Spleen (tissue), 11 donors: ENCODE data around the gene OR8G1. TPM values are rescaled to one million over a fixed set of nuclear protein-coding genes. Genes with fewer than 3 reads are reported as not detected.
A peak's percentile ranks its signal among the peaks of the same experiment; 100 is the strongest.
"Not testable (repeated sequence)": the region's sequence is repeated elsewhere in the genome, so short reads cannot be mapped to it uniquely, and the experiment has no call there.

Experiments used
- DNase-seq: peaks from one replicate; pipeline ENCODE4 v3.0.0-alpha.2; 2020
- H3K27ac ChIP-seq, 8 donors: fragments of 200-600 bp; sonication (generic) in 7 of 8; 1 replicate in 4 of 8; 2 replicates in 4 of 8; pipeline versions ENCODE4 v1.5.0 to v1.8.0; 2016 to 2021; ENCODE audit warnings: inconsistent platforms in 4 of 8, mild to moderate bottlenecking in 4 of 8, moderate library complexity in 1 of 8
- H3K27me3 ChIP-seq, 7 donors: fragments of 200-600 bp; sonication (generic) in 6 of 7; replicated peaks in 1 of 7; 1 replicate in 4 of 7; 2 replicates in 3 of 7; pipeline versions ENCODE4 v1.5.0 to v1.8.0; 2016 to 2021; ENCODE audit warnings: inconsistent platforms in 3 of 7, mild to moderate bottlenecking in 1 of 7
- H3K36me3 ChIP-seq, 6 donors: fragments of 200-600 bp; sonication (generic) in 5 of 6; 1 replicate in 4 of 6; 2 replicates in 2 of 6; pipeline versions ENCODE4 v1.5.0 to v1.8.0; 2016 to 2021; ENCODE audit warnings: inconsistent platforms in 2 of 6
- H3K4me1 ChIP-seq, 6 donors: fragments of 200-600 bp; sonication (generic) in 5 of 6; 1 replicate in 3 of 6; 2 replicates in 3 of 6; pipeline versions ENCODE4 v1.5.0 to v1.8.0; 2016 to 2021; ENCODE audit warnings: inconsistent platforms in 3 of 6
- H3K4me3 ChIP-seq, 8 donors: fragments of 200-600 bp; sonication (generic) in 7 of 8; 1 replicate in 4 of 8; 2 replicates in 4 of 8; pipeline versions ENCODE4 v1.5.0 to v1.8.0; 2016 to 2021; ENCODE audit warnings: inconsistent platforms in 4 of 8, mild to moderate bottlenecking in 4 of 8, moderate library complexity in 2 of 8
- H3K9me3 ChIP-seq, 8 donors: fragments of 200-600 bp; sonication (generic) in 7 of 8; 1 replicate in 4 of 8; 2 replicates in 4 of 8; pipeline versions ENCODE4 v1.5.0 to v1.8.0; 2016 to 2021; ENCODE audit warnings: inconsistent platforms in 4 of 8
- CTCF ChIP-seq, 11 experiments: fragments of 200-600 bp in 7 of 11; fragments of 450-650 bp in 4 of 11; sonication (generic) in 4 of 11; IDR thresholded peaks in 8 of 11; conservative IDR thresholded peaks in 3 of 11; 1 replicate in 7 of 11; 2 replicates in 4 of 11; pipeline versions ENCODE4 v1.4.0 to v1.8.0; 2016 to 2021; ENCODE audit warnings: antibody characterized with exemption in 11 of 11, inconsistent platforms in 4 of 11, mild to moderate bottlenecking in 1 of 11
- POLR2A ChIP-seq, 3 donors: fragments of 450-650 bp; IDR thresholded peaks; one replicate each; pipeline ENCODE4 v1.5.1; 2017; ENCODE audit warnings: antibody characterized with exemption in 3 of 3, mild to moderate bottlenecking in 1 of 3
- POLR2AphosphoS5 ChIP-seq, 3 donors: sonication (generic); formaldehyde crosslinking; IDR thresholded peaks; one replicate each; pipeline ENCODE4 v1.5.1; 2017; ENCODE audit warnings: antibody characterized with exemption in 3 of 3
- WGBS, 5 donors: extraction: QIAGEN DNeasy Blood & Tissue Kit in 3 of 5; methylation state at CpG; one replicate each; pipeline versions ENCODE4 v1.1.5 to v1.1.7; 2013 to 2018; 5-methylcytosine and 5-hydroxymethylcytosine counted together
- intact Hi-C: fragments of 100-400 bp; cut with DNase I; formaldehyde crosslinking; loops from one replicate; pipeline ENCODE4 v1.15.0; 2023; ENCODE audit warnings: low total_unique reads
- polyA plus RNA-seq, 3 donors: library from polyadenylated mRNA; stranded (reverse); fragments of 200-250 nt; gene quantifications; one replicate each; pipeline ENCODE4 v1.2.1, GENCODE V29; 2013
- total RNA-seq, 7 donors: library from RNA; depleted of rRNA in 3 of 7; stranded (reverse); fragments of >200 nt in 3 of 7; fragmentation: NEBNext Ultra II Directional in 4 of 7; extraction: Animal tissue kit (Norgen Biotek cat#: 25700) in 4 of 7; gene quantifications; one replicate each; pipeline versions ENCODE4 v1.1.0 to v1.2.1, GENCODE V29; 2016 to 2021
- donor health status: healthy with polysubstance abuse.
- donor health status: DM: no; HTN: no; CAD: no; lungs with moderate emphysema.
- donor health status: DM: no; HTN: no; CAD: no.
- donor health status: Bipolar disorder and iron deficiency.
- donor health status: healthy.
- donor health status: DM: no; HTN: no; CAD: no.
- donor health status: DM: yes; HTN: yes; CAD: no.

OR8G1 gene
- total and polyA plus RNA-seq, 10 donors, result not detected

DNA sequence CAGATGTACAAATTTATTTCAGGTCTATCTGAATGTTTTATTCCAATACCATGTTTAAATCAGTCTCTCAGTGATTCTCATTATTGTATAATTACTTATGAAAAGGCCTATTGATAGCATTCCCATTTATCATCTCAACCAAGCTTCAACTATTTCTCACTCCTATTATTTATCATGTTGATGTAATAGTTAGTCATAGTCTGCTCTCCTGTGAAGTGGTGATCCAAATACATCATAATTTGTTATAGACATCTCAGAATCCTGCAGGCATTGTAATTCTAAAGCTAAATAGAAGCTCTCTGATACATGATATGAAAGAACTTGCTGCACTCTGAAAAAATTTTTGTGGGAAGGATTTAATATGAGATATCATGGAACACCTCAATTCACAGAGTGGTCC, 21.8 kb upstream of the OR8G1 start:
- no peak for DNase-seq
- intact Hi-C loops, result no loop called here
- H3K4me1 ChIP-seq, result no peaks in the 10 kb centered on the region
- H3K36me3 ChIP-seq, result no peaks in the 10 kb centered on the region
- no peak for TF ChIP-seq CTCF (IDR thresholded peaks at IDR 0.05 in 8 of 11, conservative IDR thresholded peaks at IDR 0.05 in 3 of 11)
- TF ChIP-seq POLR2AphosphoS5 (IDR thresholded peaks at IDR 0.05), result no peak
- no peak for TF ChIP-seq POLR2A (IDR thresholded peaks at IDR 0.05)
- no peak overlapping the region for H3K4me3 ChIP-seq
- no peaks in the 10 kb centered on the region for H3K27me3 ChIP-seq
- H3K27ac ChIP-seq, result no peak overlapping the region
- H3K9me3 ChIP-seq, result no peaks in the 10 kb centered on the region

DNA sequence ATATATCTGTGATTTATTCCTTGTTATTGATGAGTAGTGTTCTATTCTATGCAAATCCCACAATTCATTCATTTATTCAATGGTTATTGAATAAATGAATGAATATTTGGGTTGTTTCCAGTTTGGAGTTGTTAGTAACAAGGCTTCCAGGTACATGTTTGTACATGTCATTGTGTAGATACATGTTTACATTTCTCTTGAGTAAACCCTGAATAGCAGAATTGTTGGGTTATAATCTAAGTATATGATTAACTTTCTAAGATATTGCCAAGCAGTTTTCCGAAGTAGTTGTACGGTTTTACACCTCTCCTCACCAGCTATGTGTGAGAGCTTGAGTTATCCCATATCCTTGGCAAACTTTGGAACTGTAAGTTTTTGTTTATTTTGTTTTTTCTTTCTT, 18.5 kb upstream of the OR8G1 start:
- no peaks in the 10 kb centered on the region for H3K27me3 ChIP-seq
- no peaks in the 10 kb centered on the region for H3K36me3 ChIP-seq
- TF ChIP-seq POLR2A (IDR thresholded peaks at IDR 0.05) (no peak), CTCF (IDR thresholded peaks at IDR 0.05 in 8 of 11, conservative IDR thresholded peaks at IDR 0.05 in 3 of 11) (no peak), POLR2AphosphoS5 (IDR thresholded peaks at IDR 0.05) (no peak)
- intact Hi-C loops, result no loop called here
- 87 to 99% (median 90%) methylated on average over 2 of the region's 2 CpGs for WGBS, 5 donors
- no peaks in the 10 kb centered on the region for H3K4me1 ChIP-seq
- no peaks in the 10 kb centered on the region for H3K9me3 ChIP-seq
- no peak overlapping the region for H3K27ac ChIP-seq
- no peak for DNase-seq
- H3K4me3 ChIP-seq, result no peak overlapping the region

DNA sequence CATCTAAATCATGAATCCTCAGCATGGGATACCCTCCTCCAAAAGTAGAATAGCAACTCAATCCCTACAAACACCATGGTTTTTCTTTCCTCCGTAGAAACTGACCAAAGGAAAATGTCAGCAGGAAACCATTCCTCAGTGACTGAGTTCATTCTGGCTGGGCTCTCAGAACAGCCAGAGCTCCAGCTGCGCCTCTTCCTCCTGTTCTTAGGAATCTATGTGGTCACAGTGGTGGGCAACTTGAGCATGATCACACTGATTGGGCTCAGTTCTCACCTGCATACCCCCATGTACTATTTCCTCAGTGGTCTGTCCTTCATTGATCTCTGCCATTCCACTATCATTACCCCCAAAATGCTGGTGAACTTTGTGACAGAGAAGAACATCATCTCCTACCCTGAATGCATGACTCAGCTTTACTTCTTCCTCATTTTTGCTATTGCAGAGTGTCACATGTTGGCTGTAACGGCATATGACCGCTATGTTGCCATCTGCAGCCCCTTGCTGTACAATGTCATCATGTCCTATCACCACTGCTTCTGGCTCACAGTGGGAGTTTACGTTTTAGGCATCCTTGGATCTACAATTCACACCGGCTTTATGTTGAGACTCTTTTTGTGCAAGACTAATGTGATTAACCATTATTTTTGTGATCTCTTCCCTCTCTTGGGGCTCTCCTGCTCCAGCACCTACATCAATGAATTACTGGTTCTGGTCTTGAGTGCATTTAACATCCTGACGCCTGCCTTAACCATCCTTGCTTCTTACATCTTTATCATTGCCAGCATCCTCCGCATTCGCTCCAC, 16.1 kb upstream of the OR8G1 start:
- H3K4me1 ChIP-seq, H3K27me3 ChIP-seq, intact Hi-C loops, H3K36me3 ChIP-seq, H3K9me3 ChIP-seq, DNase-seq, H3K4me3 ChIP-seq: not testable (repeated sequence)
- 51 to 61% (median 55%) methylated on average over 9 of the region's 9 CpGs for WGBS, 5 donors
- TF ChIP-seq POLR2AphosphoS5 (IDR thresholded peaks at IDR 0.05), result peak in 1 of 3 donors; percentile 15
- peak overlapping the region in 2 of 8 donors; percentile 16 to 24 for H3K27ac ChIP-seq

- Histone ChIP-seq H3K4me3 (no peak overlapping the region), H3K9me3 (no peaks in the 10 kb centered on the region), H3K27me3 (no peaks in the 10 kb centered on the region), H3K36me3 (no peaks in the 10 kb centered on the region), H3K4me1 (no peaks in the 10 kb centered on the region), H3K27ac (no peak overlapping the region)
- intact Hi-C loops, result no loop called here
- TF ChIP-seq CTCF (IDR thresholded peaks at IDR 0.05 in 8 of 11, conservative IDR thresholded peaks at IDR 0.05 in 3 of 11) (no peak), POLR2AphosphoS5 (IDR thresholded peaks at IDR 0.05) (no peak)
- 75 to 86% (median 78%) methylated on average over 1 of the region's 1 CpG for WGBS, 5 donors
- no peak for DNase-seq
Observed at GRCh38 chr11:124225471-124225870, 15.4 kb upstream of the OR8G1 start.
